ACHN (cell line): ENCODE results near the gene GRID1.
"Not testable (repeated sequence)": the region's sequence is repeated elsewhere in the genome, so short reads cannot be mapped to it uniquely, and the experiment has no call there.

ENCODE experiments used
- DNase-seq: peaks from one replicate; pipeline ENCODE4 v3.0.0-alpha.2; 2015
- in situ Hi-C: cut with HindIII; loops from 2 replicates; pipeline ENCODE4 v1.10.0; 2017; ENCODE audit warnings: low sequenced_read_pairs, low pct_ligation_motif_present, low pct_unique_long_range_greater_than_20kb

The GRID1 gene

DNA sequence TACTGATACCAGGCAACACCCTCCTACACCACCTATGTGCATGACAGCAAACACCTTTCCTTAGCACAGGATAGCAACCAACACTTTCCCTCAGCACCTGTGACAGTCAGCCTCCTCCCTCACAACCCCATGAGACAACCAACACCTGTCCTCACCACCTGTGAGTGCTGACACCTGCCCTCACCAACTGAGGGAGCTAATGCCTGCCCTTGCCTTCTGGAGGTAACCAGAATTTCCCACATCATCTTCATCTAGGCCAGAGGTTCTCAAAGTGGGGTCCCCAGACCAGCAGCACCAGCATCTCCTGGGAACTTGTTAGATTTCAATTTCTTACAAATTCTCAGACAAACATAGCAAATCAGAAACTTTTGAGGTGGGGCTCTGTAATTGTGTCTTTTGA is 112.5 kb downstream of the GRID1 start:
- in situ Hi-C loops: no loop called here
- no peak for DNase-seq

DNA sequence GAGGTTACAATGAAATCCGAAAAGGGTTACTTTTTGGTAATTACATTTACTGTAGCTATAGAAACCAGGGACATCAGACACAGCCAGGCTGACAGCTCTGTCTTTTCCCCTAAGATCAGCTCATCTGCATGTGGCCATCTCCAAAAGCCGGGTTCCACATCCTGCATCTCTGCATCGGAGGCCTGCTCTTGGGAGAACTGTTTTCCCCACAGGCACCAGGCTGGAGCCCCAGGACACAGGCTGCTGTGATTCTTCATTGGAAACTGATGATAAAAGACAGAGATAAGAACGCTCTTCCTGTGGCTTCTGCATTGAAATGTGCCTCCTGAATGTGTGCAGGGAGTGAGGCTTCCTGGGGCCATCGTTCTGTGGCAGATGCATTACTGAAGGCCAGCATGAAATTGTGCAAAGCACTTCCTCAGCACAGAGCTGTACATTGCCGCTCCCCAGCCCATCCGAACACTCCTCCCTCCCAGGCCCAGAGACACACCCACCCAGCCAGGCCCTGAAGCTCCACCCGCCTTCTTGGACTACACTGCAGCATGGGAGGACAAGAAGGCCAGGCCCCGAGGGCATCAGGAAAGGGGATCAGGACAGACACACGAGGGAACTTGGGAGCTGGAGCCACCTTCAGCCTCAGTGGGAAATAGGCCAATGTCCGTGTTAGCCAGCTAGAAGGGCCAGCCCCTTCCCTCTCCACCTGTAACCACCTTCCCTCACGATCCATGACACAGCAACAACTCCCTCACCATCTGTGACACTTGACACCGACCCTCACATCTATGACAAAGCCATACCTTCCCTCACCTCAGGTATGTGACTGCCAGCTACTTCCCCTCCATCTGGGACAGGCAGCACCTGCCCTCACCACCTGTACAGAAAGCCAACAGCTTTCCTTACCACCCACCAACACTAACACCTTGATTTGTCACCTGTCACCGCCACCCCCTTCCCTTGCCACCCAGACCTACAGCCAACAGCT is 113.2 kb downstream of the GRID1 start:
- DNase-seq: no peak
- in situ Hi-C loops: no loop called here

DNA sequence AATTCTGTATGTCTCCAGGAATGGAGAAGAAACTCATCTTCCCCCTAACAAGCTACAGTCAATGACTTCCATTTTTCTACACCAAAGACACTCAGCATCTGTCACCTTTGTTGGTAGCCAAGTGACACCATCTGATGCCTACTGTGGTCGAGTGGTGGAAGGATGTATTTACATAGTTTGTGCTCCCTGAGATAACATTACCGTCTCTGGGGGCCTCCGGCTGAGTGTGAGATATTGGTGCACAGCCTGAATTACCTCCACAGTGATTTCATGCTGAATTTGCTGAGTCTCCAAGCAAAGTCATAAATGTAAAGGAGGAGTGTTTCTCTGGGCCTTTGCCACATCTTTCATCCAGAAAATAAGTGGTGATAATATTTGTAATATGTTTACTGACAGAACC is 114.0 kb downstream of the GRID1 start:
- DNase-seq: no peak
- in situ Hi-C loops: no loop called here

DNA sequence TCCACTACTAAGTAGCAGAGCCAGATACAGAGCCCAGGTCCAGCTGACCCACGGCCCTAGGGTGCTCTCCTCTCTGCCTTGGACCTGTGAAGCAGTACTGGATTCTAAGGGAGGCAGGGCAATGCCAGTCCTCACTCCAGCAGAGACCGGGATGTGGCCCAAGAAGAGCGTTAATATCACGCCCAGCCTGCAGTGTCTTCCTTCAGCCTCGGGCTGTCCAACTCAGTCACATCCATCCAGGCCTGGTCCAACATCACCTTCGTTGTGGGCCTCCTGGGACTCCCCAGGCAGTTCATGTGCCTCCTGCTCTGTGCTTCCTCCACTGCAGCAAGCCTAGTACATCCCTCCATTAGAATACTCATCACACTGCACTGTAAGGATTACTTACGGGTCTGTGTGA is 114.5 kb downstream of the GRID1 start:
- no peak for DNase-seq
- in situ Hi-C loops: no loop called here

DNA sequence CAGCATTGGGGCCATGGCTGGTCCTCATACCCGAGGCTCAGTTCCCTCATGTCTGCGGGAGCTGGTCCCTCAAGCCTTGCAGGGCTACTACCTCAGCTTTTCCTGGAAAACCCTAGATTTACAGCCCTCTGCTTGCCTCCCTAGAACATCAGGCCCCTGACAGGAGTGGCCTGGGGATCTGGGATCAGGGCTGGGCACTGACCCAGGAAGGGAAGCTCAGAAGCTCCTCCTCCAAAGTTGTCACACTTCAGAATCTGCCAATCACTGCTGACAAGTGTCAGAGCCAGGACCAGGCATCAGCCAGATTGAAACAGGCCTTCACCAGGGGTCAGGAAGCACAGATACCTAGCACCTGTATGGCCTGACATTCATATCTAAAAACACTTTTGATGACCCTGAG is 115.2 kb downstream of the GRID1 start:
- in situ Hi-C loops: no loop called here
- DNase-seq: no peak

DNA sequence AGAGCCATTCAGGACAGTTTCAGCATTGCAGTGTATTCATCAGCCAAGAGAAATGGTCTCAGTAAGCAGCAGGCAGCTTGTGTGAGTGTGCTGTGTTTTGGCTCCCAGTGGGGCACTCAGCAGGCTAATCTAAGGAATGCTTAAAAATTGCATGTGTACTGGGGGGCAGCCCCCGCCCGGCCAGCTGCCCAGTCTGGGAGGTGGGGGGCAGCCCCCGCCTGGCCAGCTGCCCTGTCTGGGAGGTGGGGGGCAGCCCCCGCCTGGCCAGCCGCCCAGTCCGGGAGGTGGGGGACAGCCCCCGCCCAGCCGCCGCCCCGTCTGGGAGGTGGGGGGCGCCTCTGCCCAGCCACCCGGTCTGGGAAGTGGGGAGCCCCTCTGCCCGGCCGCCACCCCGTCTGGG is 116.2 kb downstream of the GRID1 start:
- DNase-seq: no peak

DNA sequence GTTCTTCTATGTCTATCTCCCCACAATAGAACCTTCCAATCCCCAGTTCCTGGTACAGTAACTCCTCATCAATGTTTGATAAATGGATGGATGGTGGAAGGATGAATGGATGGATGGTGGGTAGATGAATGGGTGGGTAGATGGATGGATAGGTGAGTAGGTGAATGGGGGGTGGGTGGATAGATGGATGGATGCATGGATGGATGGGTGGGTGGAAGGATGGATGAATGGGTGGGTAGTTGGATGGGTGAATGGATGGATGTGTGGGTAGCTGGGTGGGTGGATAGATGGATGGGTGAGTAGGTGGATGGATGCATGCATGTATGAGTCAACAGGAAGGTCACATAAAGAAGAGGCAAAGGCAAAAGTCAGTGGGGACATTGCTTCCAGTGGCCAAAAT is 116.8 kb downstream of the GRID1 start:
- in situ Hi-C loops: no loop called here

More for the DNA sequence above, 116.2 kb downstream of the GRID1 start:
- in situ Hi-C loops: no loop called here

DNA sequence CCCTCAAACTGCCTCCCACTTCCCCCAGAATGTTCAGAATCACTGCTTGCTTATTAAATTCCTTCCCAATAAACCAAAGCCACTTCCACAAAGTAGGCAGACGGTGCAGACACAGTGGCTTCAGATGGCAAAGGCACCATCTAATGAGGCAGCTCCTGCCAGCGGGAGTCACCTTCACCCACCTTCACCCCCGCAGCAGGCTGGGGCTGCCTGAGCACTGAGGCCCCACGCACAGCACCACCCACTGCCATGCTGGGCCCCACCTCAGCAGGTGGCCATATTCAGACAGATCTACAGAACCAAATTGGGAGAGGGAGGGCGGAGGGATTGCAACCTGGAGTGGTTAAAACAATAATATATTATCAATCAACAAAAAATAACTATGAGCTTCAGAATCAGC is 118.5 kb downstream of the GRID1 start:
- in situ Hi-C loops: no loop called here
- no peak for DNase-seq

More for the DNA sequence above, 116.8 kb downstream of the GRID1 start:
- no peak for DNase-seq

DNA sequence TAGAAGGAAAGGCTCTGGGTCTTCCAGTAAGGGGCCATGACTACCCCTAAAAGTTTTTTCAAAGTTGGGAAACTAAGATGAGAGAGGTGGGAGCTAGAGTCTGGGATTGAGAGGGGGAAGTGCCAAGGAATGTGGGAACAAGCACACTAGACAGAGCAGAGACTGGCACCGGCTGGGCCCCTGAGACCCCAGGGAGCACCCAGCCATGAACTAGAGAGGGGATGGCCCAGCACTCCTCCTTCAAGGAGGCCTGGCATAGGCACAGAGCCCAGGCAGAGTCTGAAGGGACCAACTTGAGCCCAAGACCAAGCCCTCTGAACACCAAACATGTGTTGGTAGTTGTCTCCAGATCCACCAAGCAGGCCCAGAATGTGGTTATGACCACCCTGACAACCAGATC is 119.0 kb downstream of the GRID1 start:
- in situ Hi-C loops: no loop called here
- DNase-seq: no peak

DNA sequence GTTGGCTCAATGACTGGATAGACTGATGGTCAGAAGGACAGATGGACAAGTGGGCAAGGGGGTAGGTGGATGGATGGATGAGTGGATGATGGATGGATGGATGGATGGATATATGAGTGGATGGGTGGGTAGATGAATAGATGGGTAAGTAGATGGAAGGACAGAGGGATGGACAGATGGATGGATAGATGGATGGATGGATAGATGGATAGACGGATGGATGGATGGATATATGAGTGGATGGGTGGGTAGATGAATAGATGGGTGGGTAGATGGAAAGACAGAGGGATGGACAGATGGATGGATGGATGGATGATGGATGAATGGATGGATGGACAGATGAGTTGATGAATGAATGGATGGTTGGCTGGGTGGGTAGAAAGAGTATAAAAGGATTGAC is 119.5 kb downstream of the GRID1 start:
- in situ Hi-C loops: no loop called here

GRCh38 chr10:86246279-86246940 is 120.2 kb downstream of the GRID1 start:
- in situ Hi-C loops: no loop called here
- no peak for DNase-seq

More for the DNA sequence above, 119.5 kb downstream of the GRID1 start:
- DNase-seq: no peak

GRCh38 chr10:86245015-86245394 is 121.6 kb downstream of the GRID1 start:
- in situ Hi-C loops: no loop called here
- DNase-seq: no peak

DNA sequence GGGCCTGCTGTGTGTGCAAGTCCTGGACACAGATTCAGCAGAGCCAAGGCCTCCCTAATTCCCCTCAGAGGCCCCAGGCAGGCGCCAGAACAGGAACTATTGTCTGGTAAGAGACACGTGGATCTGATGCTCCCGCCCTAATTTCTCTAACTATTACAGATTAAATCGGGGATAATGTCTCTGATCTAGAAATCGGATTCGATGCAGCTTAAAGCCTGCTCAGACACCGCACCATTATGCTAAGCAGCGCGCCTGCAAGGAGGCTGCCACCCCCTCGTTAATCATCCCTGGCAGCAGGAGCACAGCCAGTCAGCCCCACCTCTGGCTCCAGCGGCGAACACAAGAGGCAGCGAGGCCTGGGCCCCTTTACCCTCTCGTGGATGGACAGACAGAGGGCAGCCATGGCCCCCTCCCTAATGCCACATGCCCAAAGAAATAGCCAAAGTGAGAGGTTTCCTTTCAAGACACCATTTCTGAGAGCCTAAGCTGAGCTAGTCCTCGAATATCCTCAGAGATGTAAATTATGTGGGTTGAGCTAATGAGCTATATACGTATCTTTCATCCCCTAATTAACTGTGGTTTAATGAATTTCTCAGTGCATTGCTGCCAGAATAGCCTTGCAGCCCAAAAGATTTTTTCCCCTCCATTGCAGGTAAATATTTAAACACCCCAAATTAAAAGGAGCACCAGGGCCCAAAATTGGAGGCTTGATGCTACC is 122.1 kb downstream of the GRID1 start:
- in situ Hi-C loops: no loop called here
- DNase-seq: no peak

DNA sequence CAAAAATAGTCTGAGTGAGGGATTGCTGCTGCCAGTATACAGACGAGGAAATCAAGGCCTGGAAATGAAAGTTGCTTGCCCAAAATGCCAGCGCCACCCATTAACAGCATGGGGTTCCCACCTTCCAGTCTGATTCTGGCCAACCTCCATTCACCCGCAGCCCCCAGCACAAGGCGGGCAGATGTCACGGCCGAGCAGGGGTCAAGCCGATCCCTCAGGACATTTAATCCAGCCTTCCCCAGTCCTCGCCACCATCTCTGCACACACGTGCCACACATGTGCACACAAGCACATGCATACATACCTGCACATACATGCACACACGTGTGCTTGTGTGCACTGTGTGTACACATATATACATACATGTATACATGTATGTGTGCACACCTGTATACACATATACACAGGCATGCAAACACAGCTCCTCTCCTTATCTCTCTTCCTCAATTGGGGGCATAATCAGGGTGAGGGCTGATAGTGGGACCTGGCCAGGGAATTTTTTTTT is 122.9 kb downstream of the GRID1 start:
- in situ Hi-C loops: no loop called here
- no peak for DNase-seq

- no peak for DNase-seq
- in situ Hi-C loops: no loop called here
These were observed 123.8 kb downstream of the GRID1 start for GRCh38 chr10:86242761-86243160.

- DNase-seq, in situ Hi-C loops: not testable (repeated sequence)
These were observed 128.5 kb downstream of the GRID1 start for GRCh38 chr10:86238089-86238488.

GRCh38 chr10:86234541-86235270 is 131.9 kb downstream of the GRID1 start:
- in situ Hi-C loops: no loop called here
- DNase-seq: no peak

DNA sequence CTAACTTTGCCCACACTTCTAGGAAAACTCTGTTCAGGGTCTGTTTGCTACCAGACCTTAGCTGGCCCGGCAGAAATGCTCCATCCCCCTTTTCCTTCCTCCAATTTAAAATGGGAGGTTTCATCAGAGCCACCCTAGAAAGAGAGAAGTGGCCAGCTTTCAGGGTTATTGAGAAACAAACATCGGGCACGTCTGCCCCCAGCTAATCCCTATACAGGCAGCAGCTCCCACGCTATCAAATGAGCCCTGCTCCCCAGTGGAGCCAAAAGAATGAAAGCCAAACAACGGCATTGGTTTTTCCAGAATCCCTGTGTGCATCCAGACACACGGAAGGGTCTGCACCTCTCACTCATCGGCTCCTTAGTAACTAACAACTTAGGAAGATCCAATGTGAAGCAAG is 132.5 kb downstream of the GRID1 start:
- no peak for DNase-seq
- in situ Hi-C loops: no loop called here
